GM18505 (cell line): ENCODE data around the gene B4GALT2.

Source experiments
- ATAC-seq: cut with Tn5 transposase; IDR thresholded peaks from one replicate; pipeline ENCODE4 v1.9.1; 2021; ENCODE audit not compliant: unreplicated experiment
- POLR2A ChIP-seq: IDR thresholded peaks from 4 replicates; pipeline ENCODE4 v1.6.1; 2011; ENCODE audit warnings: borderline replicate concordance; ENCODE audit not compliant: insufficient read depth, insufficient read length; ENCODE audit errors: extremely low read depth

B4GALT2 gene

GRCh38 chr1:43990271-43991199 is 11.5 kb downstream of the B4GALT2 start:
- ATAC-seq: no peak
- TF ChIP-seq POLR2A: no peak

- TF ChIP-seq POLR2A: no peak
- no peak for ATAC-seq
Measured at GRCh38 chr1:43991200-43991475, 12.1 kb downstream of the B4GALT2 start.

GRCh38 chr1:43991476-43992231 is 12.6 kb downstream of the B4GALT2 start, which contains the start of gene CCDC24:
TSS of gene CCDC24 (plus strand) at chr1:43991599. CDS start at chr1:43991879, 280 bp downstream.
- no peak for ATAC-seq
- no peak for TF ChIP-seq POLR2A

- TF ChIP-seq POLR2A: no peak
- no peak for ATAC-seq
Measured at GRCh38 chr1:43992232-43992995, 13.4 kb downstream of the B4GALT2 start.

- ATAC-seq: no peak
- TF ChIP-seq POLR2A: no peak
Measured at GRCh38 chr1:43993206-43993914, 14.3 kb downstream of the B4GALT2 start.

- TF ChIP-seq POLR2A: no peak
- ATAC-seq: no peak
Measured at GRCh38 chr1:43994071-43994470, 15.1 kb downstream of the B4GALT2 start.

- TF ChIP-seq POLR2A: no peak
- no peak for ATAC-seq
Measured at GRCh38 chr1:43994794-43995790, 16.1 kb downstream of the B4GALT2 start.

DNA sequence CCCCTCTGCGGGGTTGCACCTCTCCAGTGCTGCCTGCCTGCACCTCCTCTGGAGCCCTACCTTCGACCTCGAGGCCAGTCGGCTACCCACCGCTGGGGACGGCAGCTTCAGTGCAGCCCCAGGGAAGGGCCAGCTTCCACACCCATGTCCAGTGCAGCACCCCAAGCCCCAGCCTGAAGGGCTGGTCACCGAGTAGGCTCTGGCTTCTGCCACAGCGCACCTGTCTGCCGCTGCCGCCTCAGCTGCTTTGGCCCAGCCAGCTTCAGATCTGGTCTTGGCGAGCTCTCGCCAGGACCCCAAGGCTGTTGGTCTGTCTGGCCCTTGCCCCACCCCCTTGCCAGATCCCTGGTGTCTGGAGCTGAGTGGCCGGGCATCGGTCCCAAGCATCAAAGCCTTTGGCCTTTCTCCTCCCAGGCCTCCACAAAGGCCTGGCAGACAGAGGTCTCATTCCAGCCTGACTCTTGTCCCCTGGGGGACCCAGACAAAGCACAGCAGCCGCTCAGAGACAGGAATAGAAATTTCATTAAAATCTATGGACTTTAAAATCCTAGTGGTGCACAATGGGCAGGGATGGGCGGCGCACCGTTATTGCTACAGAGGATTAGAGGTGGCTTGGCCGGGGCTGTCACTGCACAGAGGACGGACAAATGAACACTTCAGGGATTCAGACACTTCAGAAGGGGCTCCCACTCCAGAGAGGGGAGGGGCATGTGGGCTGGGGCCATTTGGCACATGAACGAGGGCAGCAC is 17.1 kb downstream of the B4GALT2 start:
- no peak for ATAC-seq
- TF ChIP-seq POLR2A: no peak

GRCh38 chr1:43996733-43997115 is 17.7 kb downstream of the B4GALT2 start:
- ATAC-seq: no peak
- TF ChIP-seq POLR2A: no peak

DNA sequence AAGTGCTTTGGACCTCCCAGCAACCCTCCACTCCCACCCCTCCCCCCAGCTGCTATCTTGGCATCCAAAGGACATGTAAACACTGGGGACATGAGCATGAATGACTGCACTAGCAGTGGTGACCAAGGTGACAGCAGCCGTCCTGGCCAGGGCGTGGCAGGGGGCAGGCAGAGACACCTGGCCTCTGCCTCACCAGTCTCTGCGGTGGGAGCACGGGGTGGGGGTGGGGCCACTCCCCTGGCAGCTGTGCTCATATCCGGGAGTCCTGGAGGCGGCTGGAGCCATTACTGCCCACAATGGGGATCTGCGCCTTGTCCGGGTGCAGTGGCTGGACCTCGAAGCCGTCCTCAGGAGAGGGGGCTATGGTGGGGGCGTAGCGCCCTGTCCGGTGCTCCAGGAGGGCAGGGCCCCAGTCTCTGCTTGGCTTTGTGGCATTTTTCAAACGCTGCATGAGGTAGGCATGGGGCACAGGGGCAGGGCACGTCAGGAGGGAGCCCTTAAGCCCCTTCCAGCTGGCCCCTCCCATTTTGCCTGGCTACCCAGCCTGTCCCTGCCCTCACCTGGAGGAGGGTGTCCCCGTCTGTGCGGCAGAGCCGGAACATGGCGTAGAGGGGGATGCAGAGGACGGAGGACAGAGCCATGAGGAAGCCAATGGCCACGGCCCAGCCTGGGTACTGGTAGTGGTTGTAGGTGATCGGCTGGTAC is 18.4 kb downstream of the B4GALT2 start:
- TF ChIP-seq POLR2A: no peak
- no peak for ATAC-seq

GRCh38 chr1:43998000-43998378 is 19.0 kb downstream of the B4GALT2 start:
- no peak for TF ChIP-seq POLR2A

More at GRCh38 chr1:43998000-43998378, 19.0 kb downstream of the B4GALT2 start:
- ATAC-seq: no peak
